Measurements from ENCODE around the gene FAM131A.

Gene FAM131A

GRCh38 chr3:184349563-184350470, 12.4 kb downstream of the FAM131A start:
- H3K4me3 ChIP-seq (replicated peaks; ENCODE audit: low read depth, low read length): no peak overlapping the region
- TF ChIP-seq, protein P1, sequence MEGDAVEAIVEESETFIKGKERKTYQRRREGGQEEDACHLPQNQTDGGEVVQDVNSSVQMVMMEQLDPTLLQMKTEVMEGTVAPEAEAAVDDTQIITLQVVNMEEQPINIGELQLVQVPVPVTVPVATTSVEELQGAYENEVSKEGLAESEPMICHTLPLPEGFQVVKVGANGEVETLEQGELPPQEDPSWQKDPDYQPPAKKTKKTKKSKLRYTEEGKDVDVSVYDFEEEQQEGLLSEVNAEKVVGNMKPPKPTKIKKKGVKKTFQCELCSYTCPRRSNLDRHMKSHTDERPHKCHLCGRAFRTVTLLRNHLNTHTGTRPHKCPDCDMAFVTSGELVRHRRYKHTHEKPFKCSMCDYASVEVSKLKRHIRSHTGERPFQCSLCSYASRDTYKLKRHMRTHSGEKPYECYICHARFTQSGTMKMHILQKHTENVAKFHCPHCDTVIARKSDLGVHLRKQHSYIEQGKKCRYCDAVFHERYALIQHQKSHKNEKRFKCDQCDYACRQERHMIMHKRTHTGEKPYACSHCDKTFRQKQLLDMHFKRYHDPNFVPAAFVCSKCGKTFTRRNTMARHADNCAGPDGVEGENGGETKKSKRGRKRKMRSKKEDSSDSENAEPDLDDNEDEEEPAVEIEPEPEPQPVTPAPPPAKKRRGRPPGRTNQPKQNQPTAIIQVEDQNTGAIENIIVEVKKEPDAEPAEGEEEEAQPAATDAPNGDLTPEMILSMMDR (IDR thresholded peaks at IDR 0.05; ENCODE audit: low read length, missing control alignments): no peak
- no peak for DNase-seq (ENCODE audit: low read depth)

GRCh38 chr3:184350618-184351017, 13.2 kb downstream of the FAM131A start:
- no peak overlapping the region for H3K4me3 ChIP-seq (replicated peaks; ENCODE audit: low read depth, low read length)
- TF ChIP-seq, protein P1 (IDR thresholded peaks at IDR 0.05; ENCODE audit: low read length, missing control alignments): no peak

DNA sequence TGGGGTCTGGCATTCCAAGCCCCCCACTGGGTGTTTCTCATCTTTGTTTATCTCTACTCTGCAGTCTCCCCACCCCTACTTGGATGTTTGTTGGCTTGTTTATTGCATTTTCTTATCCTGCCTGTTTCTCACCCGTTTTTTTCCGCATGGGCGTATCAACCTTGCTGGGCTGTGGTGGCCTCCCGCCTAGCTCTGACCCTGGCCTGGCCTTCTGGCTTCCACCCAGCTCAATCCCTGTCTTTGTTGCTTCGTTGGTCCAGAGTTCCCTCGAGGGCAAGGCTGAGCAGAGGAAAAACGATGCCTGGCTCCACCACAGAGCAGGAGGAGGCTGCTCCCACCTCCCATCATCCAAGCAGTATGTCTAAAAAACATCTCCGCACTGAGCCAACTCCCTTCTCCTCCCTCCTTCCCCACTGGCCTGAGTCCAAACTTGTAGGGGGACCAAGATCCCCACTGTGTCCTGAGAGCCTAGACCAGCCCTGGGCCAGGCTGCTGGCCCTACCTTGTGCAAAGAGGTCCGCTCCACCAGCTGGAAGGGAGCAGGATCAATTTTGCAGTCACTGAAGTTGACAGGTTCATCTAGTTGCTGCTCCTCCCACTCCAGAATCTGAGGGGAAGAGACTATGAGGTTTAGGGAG, 14.2 kb downstream of the FAM131A start:
- TF ChIP-seq, protein P1 (IDR thresholded peaks at IDR 0.05; ENCODE audit: low read length, missing control alignments): no peak
- DNase-seq (ENCODE audit: low read depth): no peak
- no peak overlapping the region for H3K4me3 ChIP-seq (replicated peaks; ENCODE audit: low read depth, low read length)

More at GRCh38 chr3:184350618-184351017, 13.2 kb downstream of the FAM131A start:
- no peak for DNase-seq (ENCODE audit: low read depth)

DNA sequence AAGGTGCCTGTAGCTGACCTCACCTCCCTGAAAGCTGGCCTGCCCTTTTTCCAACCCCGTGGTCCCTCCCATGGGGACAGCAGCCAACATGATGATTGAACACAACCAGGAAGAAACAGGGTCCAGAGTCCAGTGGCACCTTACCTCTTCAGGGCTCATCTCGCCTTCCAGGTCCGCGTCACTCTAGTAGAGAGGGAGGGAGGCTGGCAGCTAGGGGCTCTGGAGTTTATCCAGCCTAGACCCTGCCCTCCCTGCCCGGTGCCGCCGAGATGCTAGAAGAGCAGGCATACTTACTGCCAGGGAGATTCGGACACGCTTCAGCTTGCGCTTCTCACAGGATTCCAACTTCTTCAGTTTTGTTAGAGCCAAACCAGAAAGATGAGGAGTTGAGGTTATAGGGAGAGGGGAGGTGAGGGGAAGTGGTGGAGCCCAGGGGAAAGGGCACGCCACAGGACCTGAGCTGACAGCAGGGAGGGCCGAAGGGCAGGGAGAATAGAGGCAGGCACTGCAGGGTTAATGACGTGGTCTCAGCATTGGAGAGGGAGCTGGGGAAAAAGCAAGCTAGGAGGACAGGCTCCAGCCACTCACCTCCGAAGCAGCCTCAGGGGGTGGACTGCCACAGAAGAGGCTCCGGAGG, 14.9 kb downstream of the FAM131A start:
- no peak for DNase-seq (ENCODE audit: low read depth)
- no peak overlapping the region for H3K4me3 ChIP-seq (replicated peaks; ENCODE audit: low read depth, low read length)
- TF ChIP-seq, protein P1 (IDR thresholded peaks at IDR 0.05; ENCODE audit: low read length, missing control alignments): no peak

GRCh38 chr3:184352897-184353545, 15.6 kb downstream of the FAM131A start:
- H3K4me3 ChIP-seq (replicated peaks; ENCODE audit: low read depth, low read length): no peak overlapping the region
- DNase-seq (ENCODE audit: low read depth): no peak
- TF ChIP-seq, protein P1 (IDR thresholded peaks at IDR 0.05; ENCODE audit: low read length, missing control alignments): no peak

DNA sequence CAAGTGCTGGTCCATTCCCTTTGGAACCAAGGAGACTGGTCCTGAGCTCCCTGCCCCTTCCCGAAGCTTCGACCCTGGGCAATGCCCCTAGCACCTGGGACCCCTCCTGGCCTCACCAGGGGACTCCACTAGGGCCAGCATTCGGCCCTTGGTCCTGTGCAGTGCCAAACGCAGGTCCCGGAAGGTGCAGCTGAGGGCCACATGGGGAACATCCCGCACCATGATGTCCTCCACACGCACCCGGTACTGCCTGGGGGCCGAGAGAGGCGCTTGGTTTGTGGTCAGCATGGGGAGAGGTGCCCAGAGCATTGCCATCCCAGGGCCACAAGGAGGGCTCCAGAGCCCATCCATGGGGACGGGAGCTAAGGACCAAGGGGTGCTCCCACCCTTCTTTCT, 16.1 kb downstream of the FAM131A start:
- TF ChIP-seq, protein P1 (IDR thresholded peaks at IDR 0.05; ENCODE audit: low read length, missing control alignments): no peak
- H3K4me3 ChIP-seq (replicated peaks; ENCODE audit: low read depth, low read length): no peak overlapping the region
- no peak for DNase-seq (ENCODE audit: low read depth)

All from fibroblast of pulmonary artery (primary cell).